Kidney epithelial cell (primary cell): ENCODE data around the gene PLCB1. TPM values are rescaled to one million over a fixed set of nuclear protein-coding genes. Genes with fewer than 3 reads are reported as not detected.
"Not testable (repeated sequence)": the region's sequence is repeated elsewhere in the genome, so short reads cannot be mapped to it uniquely, and the experiment has no call there.

Experiments used
- DNase-seq: peaks from one replicate; pipeline ENCODE4 v3.0.0-alpha.2; 2010; ENCODE audit warnings: low read depth
- H3K27me3 ChIP-seq: 2 replicates; pipeline ENCODE4 v1.6.0; 2011; ENCODE audit warnings: low read length; ENCODE audit not compliant: control insufficient read depth, insufficient read depth
- H3K36me3 ChIP-seq: 2 replicates; pipeline ENCODE4 v1.5.1; 2011; ENCODE audit warnings: low read length; ENCODE audit not compliant: control insufficient read depth, insufficient read depth
- H3K4me3 ChIP-seq: 2 replicates; pipeline ENCODE4 v1.5.1; 2011; ENCODE audit warnings: low read depth, mild to moderate bottlenecking, control low read depth, low read length
- total RNA-seq: library from RNA; depleted of rRNA; stranded (reverse); fragments of >200 nt; gene quantifications from 2 replicates; pipeline ENCODE4 v1.2.3, GENCODE V29; 2015
- TF ChIP-seq, protein P1 (sequence below): IDR thresholded peaks from 2 replicates; pipeline ENCODE4 v1.5.1; 2011; ENCODE audit warnings: mild to moderate bottlenecking, moderate library complexity, low read length, control low read depth, inconsistent platforms; ENCODE audit not compliant: insufficient read depth, poor library complexity, severe bottlenecking

PLCB1 gene
- total RNA-seq, 1 donor from 2014 or later = 5.1 TPM

DNA sequence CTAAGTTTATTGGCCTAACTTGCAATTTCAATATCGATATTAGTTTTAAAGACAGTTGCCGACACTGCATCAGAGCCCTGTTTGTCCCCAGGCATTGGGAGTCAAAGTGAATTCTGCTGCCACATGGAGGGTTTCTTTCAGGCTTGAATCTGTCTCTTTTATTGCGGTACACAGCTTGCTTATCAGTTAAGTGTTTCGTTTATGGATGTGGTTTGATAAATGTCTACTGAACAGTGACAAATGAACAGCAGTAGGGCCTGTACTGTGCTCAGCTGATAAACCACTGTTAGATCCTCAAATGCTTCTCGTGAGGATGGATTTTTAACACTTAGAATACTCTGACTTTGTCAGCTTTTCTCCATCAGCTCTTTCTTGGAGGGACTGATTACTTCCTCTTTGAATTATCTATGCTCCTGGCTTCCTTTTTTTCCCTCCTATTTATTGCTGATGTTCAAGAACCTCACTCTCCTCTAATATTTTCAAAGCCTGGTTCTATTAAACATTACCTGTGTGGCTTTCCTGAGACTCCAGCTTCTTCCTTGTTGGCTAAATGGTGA lies 240.8 kb downstream of the PLCB1 start:
- H3K27me3 ChIP-seq = no peaks in the 10 kb centered on the region
- DNase-seq = no peak
- TF ChIP-seq, protein P1, sequence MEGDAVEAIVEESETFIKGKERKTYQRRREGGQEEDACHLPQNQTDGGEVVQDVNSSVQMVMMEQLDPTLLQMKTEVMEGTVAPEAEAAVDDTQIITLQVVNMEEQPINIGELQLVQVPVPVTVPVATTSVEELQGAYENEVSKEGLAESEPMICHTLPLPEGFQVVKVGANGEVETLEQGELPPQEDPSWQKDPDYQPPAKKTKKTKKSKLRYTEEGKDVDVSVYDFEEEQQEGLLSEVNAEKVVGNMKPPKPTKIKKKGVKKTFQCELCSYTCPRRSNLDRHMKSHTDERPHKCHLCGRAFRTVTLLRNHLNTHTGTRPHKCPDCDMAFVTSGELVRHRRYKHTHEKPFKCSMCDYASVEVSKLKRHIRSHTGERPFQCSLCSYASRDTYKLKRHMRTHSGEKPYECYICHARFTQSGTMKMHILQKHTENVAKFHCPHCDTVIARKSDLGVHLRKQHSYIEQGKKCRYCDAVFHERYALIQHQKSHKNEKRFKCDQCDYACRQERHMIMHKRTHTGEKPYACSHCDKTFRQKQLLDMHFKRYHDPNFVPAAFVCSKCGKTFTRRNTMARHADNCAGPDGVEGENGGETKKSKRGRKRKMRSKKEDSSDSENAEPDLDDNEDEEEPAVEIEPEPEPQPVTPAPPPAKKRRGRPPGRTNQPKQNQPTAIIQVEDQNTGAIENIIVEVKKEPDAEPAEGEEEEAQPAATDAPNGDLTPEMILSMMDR = no peak
- no peaks in the 10 kb centered on the region for H3K36me3 ChIP-seq
- no peak overlapping the region for H3K4me3 ChIP-seq

DNA sequence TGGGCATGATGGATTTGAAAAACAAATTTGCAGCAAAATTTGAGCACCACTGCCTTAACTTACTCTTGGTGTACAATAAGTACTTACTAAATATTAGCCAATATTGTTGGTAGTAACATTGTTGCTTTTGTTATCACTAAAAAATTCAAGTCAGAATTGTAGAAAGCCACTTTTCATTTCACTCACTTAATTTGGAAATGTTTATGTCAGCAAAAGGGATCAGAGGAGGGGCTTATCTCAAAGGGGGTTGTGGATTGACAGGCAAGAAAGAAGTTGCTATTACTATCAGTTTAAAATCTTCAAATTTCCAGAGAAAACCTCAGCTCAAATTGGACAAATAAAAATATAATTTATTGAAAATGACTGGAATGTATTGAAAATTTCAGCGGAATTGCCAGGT lies 241.5 kb downstream of the PLCB1 start:
- Histone ChIP-seq H3K4me3 (no peak overlapping the region), H3K36me3 (no peaks in the 10 kb centered on the region), H3K27me3 (no peaks in the 10 kb centered on the region)
- no peak for DNase-seq
- TF ChIP-seq, protein P1 = no peak

DNA sequence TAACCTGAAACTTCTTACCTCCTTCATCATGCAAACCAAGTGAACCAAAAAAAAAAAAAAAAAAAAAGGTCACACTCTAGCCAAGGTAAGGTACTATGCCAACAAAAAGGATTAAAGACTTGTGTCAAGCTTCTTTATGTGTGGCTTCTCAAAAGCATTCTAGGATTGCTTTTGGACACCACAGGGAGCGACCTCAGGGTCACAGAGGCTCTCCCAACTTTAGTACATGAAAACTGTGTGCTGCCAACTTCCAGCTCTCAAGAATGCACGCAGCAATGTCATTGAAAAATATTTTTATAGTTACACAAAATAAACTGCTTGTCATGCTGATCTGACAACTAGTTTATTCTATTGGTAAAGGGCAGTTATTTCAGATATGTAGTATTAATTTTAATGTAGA lies 243.8 kb downstream of the PLCB1 start:
- no peaks in the 10 kb centered on the region for H3K36me3 ChIP-seq
- no peak for DNase-seq
- TF ChIP-seq, protein P1 = no peak
- no peaks in the 10 kb centered on the region for H3K27me3 ChIP-seq
- no peak overlapping the region for H3K4me3 ChIP-seq

DNA sequence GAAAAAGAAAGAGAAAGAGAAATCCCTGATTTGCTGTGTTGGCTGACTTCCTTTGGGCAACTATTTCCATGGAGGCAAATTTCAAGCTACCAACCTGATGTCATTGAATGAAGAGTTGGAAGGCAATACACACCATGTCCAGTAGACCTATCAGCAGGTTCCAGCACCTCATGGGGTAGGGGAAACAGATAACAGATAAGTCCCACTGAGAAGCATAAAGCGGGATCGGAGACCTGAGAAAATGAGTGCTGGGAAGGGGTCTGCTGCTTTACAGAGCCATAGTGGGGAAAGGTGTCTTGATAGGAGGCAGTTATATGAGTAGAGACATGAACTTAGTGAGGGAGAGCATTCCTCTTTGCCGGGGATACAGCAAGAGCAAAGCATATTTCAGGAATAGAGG lies 244.9 kb downstream of the PLCB1 start:
- Histone ChIP-seq H3K4me3 (no peak overlapping the region), H3K27me3 (no peaks in the 10 kb centered on the region), H3K36me3 (no peaks in the 10 kb centered on the region)
- no peak for DNase-seq
- TF ChIP-seq, protein P1 = no peak

DNA sequence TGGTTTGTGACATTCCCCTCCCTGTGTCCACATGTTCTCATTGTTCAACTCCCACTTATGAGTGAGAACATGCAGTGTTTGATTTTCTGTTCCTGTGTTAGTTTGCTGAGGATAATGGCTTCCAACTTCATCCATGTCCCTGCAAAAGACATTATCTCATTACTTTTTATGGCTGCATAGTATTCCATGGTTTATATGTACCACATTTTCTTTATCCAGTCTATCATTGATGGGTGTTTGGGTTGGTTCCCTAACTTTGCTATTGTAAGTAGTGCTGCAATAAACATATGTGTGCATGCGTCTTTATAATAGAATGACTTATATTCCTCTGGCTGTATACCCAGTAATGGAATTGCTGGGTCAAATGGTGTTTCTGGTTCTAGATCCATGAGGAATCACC lies 247.1 kb downstream of the PLCB1 start:
- H3K27me3 ChIP-seq, H3K4me3 ChIP-seq, H3K36me3 ChIP-seq, DNase-seq: not testable (repeated sequence)

DNA sequence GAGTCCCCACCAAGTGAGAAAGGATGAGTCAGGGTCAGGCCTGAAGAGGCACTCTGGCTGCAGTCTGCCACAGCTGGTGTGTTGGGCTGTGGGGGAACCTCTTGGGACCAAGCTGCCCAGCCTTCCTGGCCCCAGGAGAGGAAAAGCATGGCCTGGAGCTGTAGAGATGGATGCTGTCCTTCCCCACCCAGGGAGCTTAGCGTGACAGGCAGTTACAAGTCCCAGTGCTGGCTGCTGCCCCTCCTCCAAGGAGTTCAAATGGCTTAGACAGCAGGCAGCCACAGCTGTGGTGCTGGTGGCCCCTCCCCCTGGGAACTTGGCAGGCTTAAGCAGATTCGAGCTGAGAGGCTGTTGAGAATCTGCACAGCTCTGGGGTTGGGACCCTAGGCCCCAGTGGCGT lies 253.2 kb downstream of the PLCB1 start:
- Histone ChIP-seq H3K4me3 (no peak overlapping the region), H3K36me3 (no peaks in the 10 kb centered on the region), H3K27me3 (no peaks in the 10 kb centered on the region)
- no peak for DNase-seq
- TF ChIP-seq, protein P1 = no peak

DNA sequence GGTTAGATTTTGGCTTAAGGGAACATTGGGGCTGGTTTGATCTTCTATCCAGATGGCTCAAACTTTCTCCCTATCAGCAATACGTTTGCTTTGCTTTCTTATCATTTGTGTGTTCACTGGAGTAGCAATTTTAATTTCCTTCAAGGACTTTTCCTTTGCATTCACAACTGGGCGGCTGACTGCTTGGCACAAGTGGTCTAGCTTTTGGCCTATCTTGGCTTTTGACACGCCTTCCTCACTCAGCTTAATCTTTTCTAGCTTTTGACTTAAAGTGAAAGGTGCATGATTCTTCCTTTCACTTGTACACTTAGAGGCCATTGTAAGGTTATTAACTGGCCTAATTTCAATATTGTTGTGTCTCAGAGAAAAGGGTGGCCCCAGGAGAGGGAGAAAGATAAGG lies 254.9 kb downstream of the PLCB1 start:
- TF ChIP-seq, protein P1 = no peak
- no peak for DNase-seq
- H3K27me3 ChIP-seq = no peaks in the 10 kb centered on the region
- H3K36me3 ChIP-seq = no peaks in the 10 kb centered on the region
- H3K4me3 ChIP-seq = no peak overlapping the region
